NCI-H345 treated with DMSO at 0.1 percent for 48 hours (cell line): ENCODE data around the gene SPTLC1.
"Not testable (repeated sequence)": the region's sequence is repeated elsewhere in the genome, so short reads cannot be mapped to it uniquely, and the experiment has no call there.

ENCODE experiments used
- DNase-seq: peaks from one replicate; lab custom pipeline; 2025; ENCODE audit not compliant: unreplicated experiment; lab: John Stamatoyannopoulos, UW

Gene SPTLC1

GRCh38 chr9:92141144-92142129 lies 26.2 kb upstream of the SPTLC1 start:
- no peak for DNase-seq

- no peak for DNase-seq
Observed at GRCh38 chr9:92140754-92141143, 25.5 kb upstream of the SPTLC1 start.

- DNase-seq, result peak; percentile 28
Observed at GRCh38 chr9:92140074-92140753, 25.0 kb upstream of the SPTLC1 start.

GRCh38 chr9:92138960-92139540 lies 23.8 kb upstream of the SPTLC1 start:
- DNase-seq, result not testable (repeated sequence)

GRCh38 chr9:92138157-92138959 lies 23.1 kb upstream of the SPTLC1 start:
- peak; percentile 21 for DNase-seq

GRCh38 chr9:92136184-92136858 lies 21.1 kb upstream of the SPTLC1 start:
- DNase-seq, result no peak

GRCh38 chr9:92135576-92135975 lies 20.4 kb upstream of the SPTLC1 start:
- no peak for DNase-seq

- DNase-seq, result peak; percentile 26
Observed at GRCh38 chr9:92133949-92134604, 18.9 kb upstream of the SPTLC1 start.

- not testable (repeated sequence) for DNase-seq
Observed at GRCh38 chr9:92132913-92133312, 17.7 kb upstream of the SPTLC1 start.

GRCh38 chr9:92132501-92132900 lies 17.3 kb upstream of the SPTLC1 start:
- no peak for DNase-seq

- no peak for DNase-seq
Observed at GRCh38 chr9:92122800-92123199, 7.6 kb upstream of the SPTLC1 start.

GRCh38 chr9:92122061-92122460 lies 6.8 kb upstream of the SPTLC1 start:
- DNase-seq, result no peak

- DNase-seq, result no peak
Observed at GRCh38 chr9:92121265-92121664, 6.1 kb upstream of the SPTLC1 start.

GRCh38 chr9:92120138-92120537 lies 4.9 kb upstream of the SPTLC1 start:
- DNase-seq, result no peak

- DNase-seq, result no peak
Observed at GRCh38 chr9:92119586-92119985, 4.4 kb upstream of the SPTLC1 start.

- no peak for DNase-seq
Observed at GRCh38 chr9:92108122-92108521, 7.1 kb downstream of the SPTLC1 start.

GRCh38 chr9:92105446-92106225 lies 9.6 kb downstream of the SPTLC1 start:
- DNase-seq, result not testable (repeated sequence)

GRCh38 chr9:92103601-92104000 lies 11.6 kb downstream of the SPTLC1 start:
- not testable (repeated sequence) for DNase-seq
